ENCODE measurements around the gene HDAC11.
"Not testable (repeated sequence)": the region's sequence is repeated elsewhere in the genome, so short reads cannot be mapped to it uniquely, and the experiment has no call there.

DNA sequence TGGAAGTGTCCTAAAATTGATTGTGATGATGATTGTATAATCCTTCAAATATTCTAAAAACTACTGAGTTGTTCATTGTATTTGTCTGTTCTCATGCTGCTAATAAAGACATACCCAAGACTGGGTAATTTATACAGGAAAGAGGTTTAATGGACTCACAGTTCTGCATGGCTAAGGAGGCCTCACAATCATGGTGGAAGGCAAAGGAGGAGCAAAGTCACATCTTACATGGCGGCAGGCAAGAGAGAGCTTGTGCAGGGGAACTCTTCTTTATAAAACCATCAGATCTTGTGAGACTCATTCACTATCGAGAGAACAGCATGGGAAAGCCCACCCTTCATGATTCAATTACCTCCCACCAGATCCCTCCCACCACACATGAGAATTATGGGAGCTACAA is 41.6 kb downstream of the HDAC11 start:
- TF ChIP-seq, protein P1, sequence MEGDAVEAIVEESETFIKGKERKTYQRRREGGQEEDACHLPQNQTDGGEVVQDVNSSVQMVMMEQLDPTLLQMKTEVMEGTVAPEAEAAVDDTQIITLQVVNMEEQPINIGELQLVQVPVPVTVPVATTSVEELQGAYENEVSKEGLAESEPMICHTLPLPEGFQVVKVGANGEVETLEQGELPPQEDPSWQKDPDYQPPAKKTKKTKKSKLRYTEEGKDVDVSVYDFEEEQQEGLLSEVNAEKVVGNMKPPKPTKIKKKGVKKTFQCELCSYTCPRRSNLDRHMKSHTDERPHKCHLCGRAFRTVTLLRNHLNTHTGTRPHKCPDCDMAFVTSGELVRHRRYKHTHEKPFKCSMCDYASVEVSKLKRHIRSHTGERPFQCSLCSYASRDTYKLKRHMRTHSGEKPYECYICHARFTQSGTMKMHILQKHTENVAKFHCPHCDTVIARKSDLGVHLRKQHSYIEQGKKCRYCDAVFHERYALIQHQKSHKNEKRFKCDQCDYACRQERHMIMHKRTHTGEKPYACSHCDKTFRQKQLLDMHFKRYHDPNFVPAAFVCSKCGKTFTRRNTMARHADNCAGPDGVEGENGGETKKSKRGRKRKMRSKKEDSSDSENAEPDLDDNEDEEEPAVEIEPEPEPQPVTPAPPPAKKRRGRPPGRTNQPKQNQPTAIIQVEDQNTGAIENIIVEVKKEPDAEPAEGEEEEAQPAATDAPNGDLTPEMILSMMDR (IDR thresholded peaks at IDR 0.05), result not testable (repeated sequence)
- TF ChIP-seq FOXP1 (CRISPR knock-in tag; IDR thresholded peaks at IDR 0.05; ENCODE audit: borderline replicate concordance); RELA (CRISPR knock-in tag; IDR thresholded peaks at IDR 0.05; ENCODE audit: borderline replicate concordance); CREB1 (CRISPR knock-in tag; IDR thresholded peaks at IDR 0.05); ZNF423 (CRISPR knock-in tag; IDR thresholded peaks at IDR 0.05); CBFB (CRISPR knock-in tag; IDR thresholded peaks at IDR 0.05; ENCODE audit: low read depth); JUN (CRISPR knock-in tag; IDR thresholded peaks at IDR 0.05): not testable (repeated sequence)
- TF ChIP-seq, protein P2, sequence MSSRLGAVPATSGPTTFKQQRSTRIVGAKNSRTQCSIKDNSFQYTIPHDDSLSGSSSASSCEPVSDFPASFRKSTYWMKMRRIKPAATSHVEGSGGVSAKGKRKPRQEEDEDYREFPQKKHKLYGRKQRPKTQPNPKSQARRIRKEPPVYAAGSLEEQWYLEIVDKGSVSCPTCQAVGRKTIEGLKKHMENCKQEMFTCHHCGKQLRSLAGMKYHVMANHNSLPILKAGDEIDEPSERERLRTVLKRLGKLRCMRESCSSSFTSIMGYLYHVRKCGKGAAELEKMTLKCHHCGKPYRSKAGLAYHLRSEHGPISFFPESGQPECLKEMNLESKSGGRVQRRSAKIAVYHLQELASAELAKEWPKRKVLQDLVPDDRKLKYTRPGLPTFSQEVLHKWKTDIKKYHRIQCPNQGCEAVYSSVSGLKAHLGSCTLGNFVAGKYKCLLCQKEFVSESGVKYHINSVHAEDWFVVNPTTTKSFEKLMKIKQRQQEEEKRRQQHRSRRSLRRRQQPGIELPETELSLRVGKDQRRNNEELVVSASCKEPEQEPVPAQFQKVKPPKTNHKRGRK (CRISPR knock-in tag; IDR thresholded peaks at IDR 0.05; ENCODE audit: borderline replicate concordance), result not testable (repeated sequence)
- TF ChIP-seq, protein P3, sequence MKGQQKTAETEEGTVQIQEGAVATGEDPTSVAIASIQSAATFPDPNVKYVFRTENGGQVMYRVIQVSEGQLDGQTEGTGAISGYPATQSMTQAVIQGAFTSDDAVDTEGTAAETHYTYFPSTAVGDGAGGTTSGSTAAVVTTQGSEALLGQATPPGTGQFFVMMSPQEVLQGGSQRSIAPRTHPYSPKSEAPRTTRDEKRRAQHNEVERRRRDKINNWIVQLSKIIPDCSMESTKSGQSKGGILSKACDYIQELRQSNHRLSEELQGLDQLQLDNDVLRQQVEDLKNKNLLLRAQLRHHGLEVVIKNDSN (CRISPR knock-in tag; IDR thresholded peaks at IDR 0.05), result not testable (repeated sequence)
- TF ChIP-seq, protein P4, sequence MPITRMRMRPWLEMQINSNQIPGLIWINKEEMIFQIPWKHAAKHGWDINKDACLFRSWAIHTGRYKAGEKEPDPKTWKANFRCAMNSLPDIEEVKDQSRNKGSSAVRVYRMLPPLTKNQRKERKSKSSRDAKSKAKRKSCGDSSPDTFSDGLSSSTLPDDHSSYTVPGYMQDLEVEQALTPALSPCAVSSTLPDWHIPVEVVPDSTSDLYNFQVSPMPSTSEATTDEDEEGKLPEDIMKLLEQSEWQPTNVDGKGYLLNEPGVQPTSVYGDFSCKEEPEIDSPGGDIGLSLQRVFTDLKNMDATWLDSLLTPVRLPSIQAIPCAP (CRISPR knock-in tag; IDR thresholded peaks at IDR 0.05), result not testable (repeated sequence)
- TF ChIP-seq, protein P5, sequence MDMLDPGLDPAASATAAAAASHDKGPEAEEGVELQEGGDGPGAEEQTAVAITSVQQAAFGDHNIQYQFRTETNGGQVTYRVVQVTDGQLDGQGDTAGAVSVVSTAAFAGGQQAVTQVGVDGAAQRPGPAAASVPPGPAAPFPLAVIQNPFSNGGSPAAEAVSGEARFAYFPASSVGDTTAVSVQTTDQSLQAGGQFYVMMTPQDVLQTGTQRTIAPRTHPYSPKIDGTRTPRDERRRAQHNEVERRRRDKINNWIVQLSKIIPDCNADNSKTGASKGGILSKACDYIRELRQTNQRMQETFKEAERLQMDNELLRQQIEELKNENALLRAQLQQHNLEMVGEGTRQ (CRISPR knock-in tag; IDR thresholded peaks at IDR 0.05), result not testable (repeated sequence)
- TF ChIP-seq, protein P6, sequence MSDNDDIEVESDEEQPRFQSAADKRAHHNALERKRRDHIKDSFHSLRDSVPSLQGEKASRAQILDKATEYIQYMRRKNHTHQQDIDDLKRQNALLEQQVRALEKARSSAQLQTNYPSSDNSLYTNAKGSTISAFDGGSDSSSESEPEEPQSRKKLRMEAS (CRISPR knock-in tag; IDR thresholded peaks at IDR 0.05), result not testable (repeated sequence)
- TF ChIP-seq, protein P7, sequence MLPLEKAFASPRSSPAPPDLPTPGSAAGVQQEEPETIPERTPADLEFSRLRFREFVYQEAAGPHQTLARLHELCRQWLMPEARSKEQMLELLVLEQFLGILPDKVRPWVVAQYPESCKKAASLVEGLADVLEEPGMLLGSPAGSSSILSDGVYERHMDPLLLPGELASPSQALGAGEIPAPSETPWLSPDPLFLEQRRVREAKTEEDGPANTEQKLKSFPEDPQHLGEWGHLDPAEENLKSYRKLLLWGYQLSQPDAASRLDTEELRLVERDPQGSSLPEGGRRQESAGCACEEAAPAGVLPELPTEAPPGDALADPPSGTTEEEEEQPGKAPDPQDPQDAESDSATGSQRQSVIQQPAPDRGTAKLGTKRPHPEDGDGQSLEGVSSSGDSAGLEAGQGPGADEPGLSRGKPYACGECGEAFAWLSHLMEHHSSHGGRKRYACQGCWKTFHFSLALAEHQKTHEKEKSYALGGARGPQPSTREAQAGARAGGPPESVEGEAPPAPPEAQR (CRISPR knock-in tag; IDR thresholded peaks at IDR 0.05), result not testable (repeated sequence)
